ENCODE data around the gene LELP1. TPM values are rescaled to one million over a fixed set of nuclear protein-coding genes. Genes with fewer than 3 reads are reported as not detected.

LELP1 gene
- total and polyA plus RNA-seq, 2 of the 13 experiments (the other 11 are each of a cell fraction or from before 2014, with no cell fraction given), result not detected

DNA sequence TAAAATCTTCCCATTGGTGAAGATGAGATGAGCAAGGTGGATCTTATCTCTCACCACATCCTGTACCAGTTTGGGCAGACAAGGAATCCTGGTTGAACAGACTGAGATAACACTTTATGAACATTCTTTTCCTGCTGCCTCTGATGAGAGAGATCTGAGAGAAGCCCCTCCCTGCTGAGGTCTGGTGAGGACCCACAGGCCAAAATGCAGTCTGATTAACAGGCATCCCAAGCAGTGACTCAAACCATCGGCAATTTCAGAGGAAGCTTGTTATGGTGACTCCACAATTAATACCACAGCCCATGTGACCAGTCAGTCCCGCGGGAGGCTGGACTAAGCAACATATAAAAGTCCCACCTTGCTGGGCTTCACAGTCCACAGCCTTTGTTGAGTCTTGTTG, 14.0 kb downstream of the LELP1 start, which contains the start of gene PRR9:
TSS of gene PRR9 (plus strand) at position 373 of the 400 bp plus-strand sequence. CDS start 561 bp downstream, outside the sequence.
- POLR2A ChIA-PET, result no interaction called here
- no peak within 1 kb of the TSS for H3K4me3 ChIP-seq (replicated peaks in 1 of 3; ENCODE audit: insufficient read depth in 1 of 3, low read depth in 2 of 3, low read length in 3 of 3)
- no peaks in the 10 kb centered on the region for H3K9me3 ChIP-seq (ENCODE audit: low read length)
- no peak for TF ChIP-seq KLF12 (CRISPR knock-in tag; IDR thresholded peaks at IDR 0.05; ENCODE audit: borderline replicate concordance)
- TF ChIP-seq, protein P1, sequence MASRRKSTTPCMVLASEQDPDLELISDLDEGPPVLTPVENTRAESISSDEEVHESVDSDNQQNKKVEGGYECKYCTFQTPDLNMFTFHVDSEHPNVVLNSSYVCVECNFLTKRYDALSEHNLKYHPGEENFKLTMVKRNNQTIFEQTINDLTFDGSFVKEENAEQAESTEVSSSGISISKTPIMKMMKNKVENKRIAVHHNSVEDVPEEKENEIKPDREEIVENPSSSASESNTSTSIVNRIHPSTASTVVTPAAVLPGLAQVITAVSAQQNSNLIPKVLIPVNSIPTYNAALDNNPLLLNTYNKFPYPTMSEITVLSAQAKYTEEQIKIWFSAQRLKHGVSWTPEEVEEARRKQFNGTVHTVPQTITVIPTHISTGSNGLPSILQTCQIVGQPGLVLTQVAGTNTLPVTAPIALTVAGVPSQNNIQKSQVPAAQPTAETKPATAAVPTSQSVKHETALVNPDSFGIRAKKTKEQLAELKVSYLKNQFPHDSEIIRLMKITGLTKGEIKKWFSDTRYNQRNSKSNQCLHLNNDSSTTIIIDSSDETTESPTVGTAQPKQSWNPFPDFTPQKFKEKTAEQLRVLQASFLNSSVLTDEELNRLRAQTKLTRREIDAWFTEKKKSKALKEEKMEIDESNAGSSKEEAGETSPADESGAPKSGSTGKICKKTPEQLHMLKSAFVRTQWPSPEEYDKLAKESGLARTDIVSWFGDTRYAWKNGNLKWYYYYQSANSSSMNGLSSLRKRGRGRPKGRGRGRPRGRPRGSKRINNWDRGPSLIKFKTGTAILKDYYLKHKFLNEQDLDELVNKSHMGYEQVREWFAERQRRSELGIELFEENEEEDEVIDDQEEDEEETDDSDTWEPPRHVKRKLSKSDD (CRISPR knock-in tag; IDR thresholded peaks at IDR 0.05; ENCODE audit: low read depth), result no peak
- TF ChIP-seq ZNF138 (CRISPR knock-in tag; IDR thresholded peaks at IDR 0.05; ENCODE audit: low read depth), result no peak
- TF ChIP-seq, protein P2, sequence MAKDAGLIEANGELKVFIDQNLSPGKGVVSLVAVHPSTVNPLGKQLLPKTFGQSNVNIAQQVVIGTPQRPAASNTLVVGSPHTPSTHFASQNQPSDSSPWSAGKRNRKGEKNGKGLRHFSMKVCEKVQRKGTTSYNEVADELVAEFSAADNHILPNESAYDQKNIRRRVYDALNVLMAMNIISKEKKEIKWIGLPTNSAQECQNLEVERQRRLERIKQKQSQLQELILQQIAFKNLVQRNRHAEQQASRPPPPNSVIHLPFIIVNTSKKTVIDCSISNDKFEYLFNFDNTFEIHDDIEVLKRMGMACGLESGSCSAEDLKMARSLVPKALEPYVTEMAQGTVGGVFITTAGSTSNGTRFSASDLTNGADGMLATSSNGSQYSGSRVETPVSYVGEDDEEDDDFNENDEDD (CRISPR knock-in tag; IDR thresholded peaks at IDR 0.05; ENCODE audit: borderline replicate concordance), result no peak
- no peak for TF ChIP-seq ATF1 (CRISPR knock-in tag; IDR thresholded peaks at IDR 0.05)
- TF ChIP-seq SNAI1 (CRISPR knock-in tag; IDR thresholded peaks at IDR 0.05; ENCODE audit: borderline replicate concordance), result no peak
- TF ChIP-seq MIXL1 (CRISPR knock-in tag; IDR thresholded peaks at IDR 0.05), result no peak
- TF ChIP-seq ZNF747 (CRISPR knock-in tag; IDR thresholded peaks at IDR 0.05; ENCODE audit: borderline replicate concordance), result no peak
- TF ChIP-seq, protein P3, sequence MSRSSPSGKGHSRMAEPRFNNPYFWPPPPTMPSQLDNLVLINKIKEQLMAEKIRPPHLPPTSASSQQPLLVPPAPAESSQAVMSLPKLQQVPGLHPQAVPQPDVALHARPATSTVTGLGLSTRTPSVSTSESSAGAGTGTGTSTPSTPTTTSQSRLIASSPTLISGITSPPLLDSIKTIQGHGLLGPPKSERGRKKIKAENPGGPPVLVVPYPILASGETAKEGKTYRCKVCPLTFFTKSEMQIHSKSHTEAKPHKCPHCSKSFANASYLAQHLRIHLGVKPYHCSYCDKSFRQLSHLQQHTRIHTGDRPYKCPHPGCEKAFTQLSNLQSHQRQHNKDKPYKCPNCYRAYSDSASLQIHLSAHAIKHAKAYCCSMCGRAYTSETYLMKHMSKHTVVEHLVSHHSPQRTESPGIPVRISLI (CRISPR knock-in tag; IDR thresholded peaks at IDR 0.05; ENCODE audit: borderline replicate concordance), result no peak
- TF ChIP-seq KMT2B (CRISPR knock-in tag; IDR thresholded peaks at IDR 0.05), result no peak
- TF ChIP-seq FOSL2 (CRISPR knock-in tag; IDR thresholded peaks at IDR 0.05), result no peak
- no peak for TF ChIP-seq ZNF614 (CRISPR knock-in tag; IDR thresholded peaks at IDR 0.05; ENCODE audit: borderline replicate concordance)
- DNase-seq (ENCODE audit: low spot score), result no peak
- H3K27ac ChIP-seq (ENCODE audit: extremely low read length, insufficient read depth, low read length), result no peak within 1 kb of the TSS
- no CpG with 5 or more reads among the region's 3 CpGs for WGBS (ENCODE audit: low lambda C conversion rate)
- peaks cover 0 to 2% of the 10 kb centered on the region in 2 experiments; a peak in 2 of 5 replicates for H3K27me3 ChIP-seq (ENCODE audit: control insufficient read depth in 1 of 2, insufficient read depth in 2 of 2, low read length in 2 of 2)
- FAIRE-seq, result no peak
- no peaks in the 10 kb centered on the region for H3K79me2 ChIP-seq (ENCODE audit: insufficient read depth, low read length)
- CTCF ChIA-PET (ENCODE audit: low intra/inter-chr PET ratio, low total read pairs), result no interaction called here
- H3K4me2 ChIP-seq (ENCODE audit: low read depth, low read length), result no peak within 1 kb of the TSS
- BruUV-seq (replicated peaks), result no TSS peak
- in situ Hi-C loops (cut with HindIII; ENCODE audit: extremely low pct_ligation_motif_present, low pct_unique_long_range_greater_than_20kb) (no loop called here), intact Hi-C loops (cut with micrococcal nuclease; ENCODE audit: unreplicated experiment) (no loop called here)
- no peak within 1 kb of the TSS for H2AFZ ChIP-seq (ENCODE audit: low read length)
- ATAC-seq, result no peak
- no peak within 1 kb of the TSS for H3K9ac ChIP-seq (ENCODE audit: insufficient read depth, low read depth, low read length)
- H3K36me3 ChIP-seq (replicated peaks in 1 of 2; ENCODE audit: control insufficient read depth in 1 of 2, insufficient read depth in 2 of 2, low read length in 2 of 2), result no peaks in the 10 kb centered on the region
- H4K20me1 ChIP-seq (ENCODE audit: insufficient read depth, low read length), result no peaks in the 10 kb centered on the region
- no peaks in the 10 kb centered on the region for H3K4me1 ChIP-seq (ENCODE audit: insufficient read depth, low read length)

All from HepG2 (cell line).